Thyroid gland (tissue), 4 donors: Measurements from ENCODE around the gene NBPF26. TPM values are rescaled to one million over a fixed set of nuclear protein-coding genes. Genes with fewer than 3 reads are reported as not detected.
"Not testable (repeated sequence)": the region's sequence is repeated elsewhere in the genome, so short reads cannot be mapped to it uniquely, and the experiment has no call there.

Source experiments
- DNase-seq, 2 donors: peaks; one replicate each; pipeline ENCODE4 v3.0.0-alpha.2; 2019
- H3K27ac ChIP-seq, 3 donors: fragments of 200-600 bp; sonication (generic); 1 replicate in 2 of 3; 2 replicates in 1 of 3; pipeline ENCODE4 v1.5.1; 2016 to 2019; ENCODE audit warnings: mild to moderate bottlenecking in 1 of 3, moderate library complexity in 1 of 3
- H3K27me3 ChIP-seq: fragments of 200-600 bp; sonication (generic); one replicate; pipeline ENCODE4 v1.5.1; 2019
- H3K36me3 ChIP-seq, 2 donors: fragments of 200-600 bp; sonication (generic); one replicate each; pipeline ENCODE4 v1.5.1; 2016 to 2019
- H3K4me1 ChIP-seq, 2 donors: fragments of 200-600 bp; sonication (generic); one replicate each; pipeline ENCODE4 v1.5.1; 2017 to 2019
- H3K4me3 ChIP-seq, 3 donors: fragments of 200-600 bp; sonication (generic); replicated peaks in 1 of 3; 1 replicate in 2 of 3; 2 replicates in 1 of 3; pipeline ENCODE4 v1.5.1; 2016; ENCODE audit warnings: mild to moderate bottlenecking in 1 of 3
- H3K9me3 ChIP-seq: fragments of 200-600 bp; sonication (generic); one replicate; pipeline ENCODE4 v1.5.1; 2017
- POLR2A ChIP-seq, 2 donors: fragments of 450-650 bp; IDR thresholded peaks; one replicate each; pipeline ENCODE4 v1.6.1; 2017; ENCODE audit warnings: antibody characterized with exemption in 2 of 2, mild to moderate bottlenecking in 2 of 2, moderate library complexity in 1 of 2
- WGBS, 2 donors: methylation state at CpG; one replicate each; pipeline ENCODE4 v1.1.5; 2017; 5-methylcytosine and 5-hydroxymethylcytosine counted together
- intact Hi-C: fragments of 100-400 bp; cut with DNase I; formaldehyde crosslinking; loops from one replicate; pipeline ENCODE4 v1.15.1; 2023
- total RNA-seq, 4 donors: library from RNA; depleted of rRNA; stranded (reverse); fragments of >200 nt; gene quantifications; one replicate each; pipeline ENCODE4 v1.2.3, GENCODE V29; 2016

The NBPF26 gene
- total RNA-seq: 10 to 100 TPM in 3 of 4 donors, 1 to 10 TPM in 1; 9.9 to 36.6 (median 22.2) TPM

DNA sequence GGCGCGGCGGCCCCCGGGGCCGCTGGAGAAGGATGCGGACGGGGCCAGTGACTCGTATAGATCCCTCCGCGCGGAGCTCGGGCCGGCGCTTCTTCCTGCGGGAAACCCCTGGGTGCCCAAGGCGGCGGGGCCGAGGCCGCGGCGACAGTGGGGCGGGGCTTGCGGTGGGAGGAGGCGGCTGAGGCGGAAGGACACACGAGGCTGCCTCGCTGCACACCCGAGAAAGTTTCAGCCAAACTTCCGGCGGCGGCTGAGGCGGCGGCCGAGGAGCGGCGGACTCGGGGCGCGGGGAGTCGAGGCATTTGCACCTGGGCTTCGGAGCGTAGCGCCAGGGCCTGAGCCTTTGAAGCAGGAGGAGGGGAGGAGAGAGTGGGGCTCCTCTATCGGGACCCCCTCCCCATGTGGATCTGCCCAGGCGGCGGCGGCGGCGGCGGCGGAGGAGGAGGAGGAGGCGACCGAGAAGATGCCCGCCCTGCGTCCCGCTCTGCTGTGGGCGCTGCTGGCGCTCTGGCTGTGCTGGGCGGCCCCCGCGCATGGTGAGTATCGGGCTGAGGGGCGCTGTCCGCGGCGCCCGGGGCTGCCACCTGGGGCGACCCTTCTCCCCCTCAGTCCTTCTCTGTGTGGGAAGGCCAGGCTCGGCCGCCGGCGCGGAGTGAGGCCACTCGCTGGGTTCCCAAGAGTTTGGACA is at the start of gene NBPF26:
NBPF26 (plus strand) TSS at position 231 of the 688 bp plus-strand sequence.
- intact Hi-C loops: not testable (repeated sequence)
- DNase-seq: peak; percentile 0 to 70

GRCh38 chr1:120680106-120680819 is 43.5 kb upstream of the NBPF26 start:
- H3K9me3 ChIP-seq, DNase-seq, H3K27me3 ChIP-seq, H3K4me3 ChIP-seq, H3K4me1 ChIP-seq, H3K27ac ChIP-seq, H3K36me3 ChIP-seq, intact Hi-C loops: not testable (repeated sequence)
- WGBS, 2 donors: 91% methylated on average over 2 of the region's 2 CpGs; no CpG with 5 or more reads in 1 of the 2 donors

More for the DNA sequence above, at the start of gene NBPF26:
- not testable (repeated sequence) for H3K9me3 ChIP-seq, H3K36me3 ChIP-seq, H3K4me1 ChIP-seq, H3K27me3 ChIP-seq, H3K4me3 ChIP-seq
- no CpG with 5 or more reads among the region's 74 CpGs for WGBS, 2 donors
- H3K27ac ChIP-seq: peak within 1 kb of the TSS in 1 of 3 donors; percentile 93
- TF ChIP-seq POLR2A (IDR thresholded peaks at IDR 0.05): peak in 1 of 2 donors; percentile 29

- H3K27me3 ChIP-seq, H3K9me3 ChIP-seq, H3K4me3 ChIP-seq, intact Hi-C loops, H3K27ac ChIP-seq, H3K4me1 ChIP-seq, DNase-seq, H3K36me3 ChIP-seq: not testable (repeated sequence)
- WGBS, 2 donors: no CpG with 5 or more reads among the region's 2 CpGs
These were observed 42.8 kb upstream of the NBPF26 start for GRCh38 chr1:120680938-120681337.

GRCh38 chr1:120684397-120684796 is 39.3 kb upstream of the NBPF26 start:
- H3K27ac ChIP-seq, H3K36me3 ChIP-seq, H3K9me3 ChIP-seq, H3K4me1 ChIP-seq, DNase-seq, H3K4me3 ChIP-seq, H3K27me3 ChIP-seq, intact Hi-C loops: not testable (repeated sequence)
- WGBS, 2 donors: no CpG with 5 or more reads among the region's 2 CpGs

DNA sequence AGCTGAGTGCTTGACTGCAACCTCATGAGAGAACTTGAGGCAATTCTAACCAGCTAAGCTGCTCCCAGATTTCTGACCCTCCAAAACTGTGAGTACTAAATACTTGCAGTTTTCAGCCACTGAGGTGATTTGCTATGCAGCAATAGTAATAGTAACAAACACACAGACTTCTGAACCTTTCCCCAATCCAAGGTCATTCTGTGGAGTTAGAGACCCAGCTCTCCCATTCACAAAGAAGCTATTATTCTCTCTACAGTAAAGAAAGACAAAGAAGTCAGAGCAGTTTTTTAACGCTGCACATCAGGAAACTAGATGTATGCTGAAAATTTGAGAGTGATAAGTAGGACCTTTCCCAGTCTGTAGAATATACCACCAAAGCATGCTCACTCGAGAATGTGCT is 38.1 kb upstream of the NBPF26 start:
- intact Hi-C loops, H3K9me3 ChIP-seq, DNase-seq, H3K27ac ChIP-seq, H3K27me3 ChIP-seq, H3K36me3 ChIP-seq, H3K4me3 ChIP-seq, H3K4me1 ChIP-seq: not testable (repeated sequence)
- WGBS, 2 donors: no CpG with 5 or more reads among the region's 2 CpGs

DNA sequence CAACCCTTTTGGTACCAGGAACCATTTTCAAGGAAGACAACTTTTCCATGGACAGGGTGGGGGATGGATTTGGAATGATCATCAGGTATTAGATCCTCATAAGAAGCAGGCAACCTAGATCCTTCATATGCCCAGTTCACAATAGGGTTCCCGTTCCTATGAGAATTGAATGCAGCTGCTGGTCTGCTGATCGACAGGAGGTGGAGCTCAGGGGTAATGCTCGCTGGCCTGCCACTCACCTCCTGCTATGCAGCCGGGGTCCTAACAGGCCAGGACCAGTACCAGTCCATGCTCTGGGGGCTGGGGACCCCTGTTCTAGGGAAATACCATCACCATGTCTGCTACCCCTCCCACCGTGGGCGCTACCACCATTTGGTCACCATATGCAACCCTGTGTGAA is 36.5 kb upstream of the NBPF26 start:
- intact Hi-C loops, H3K9me3 ChIP-seq, H3K27me3 ChIP-seq, H3K4me3 ChIP-seq, H3K27ac ChIP-seq, DNase-seq, H3K36me3 ChIP-seq, H3K4me1 ChIP-seq: not testable (repeated sequence)
- WGBS, 2 donors: no CpG with 5 or more reads among the region's 6 CpGs

DNA sequence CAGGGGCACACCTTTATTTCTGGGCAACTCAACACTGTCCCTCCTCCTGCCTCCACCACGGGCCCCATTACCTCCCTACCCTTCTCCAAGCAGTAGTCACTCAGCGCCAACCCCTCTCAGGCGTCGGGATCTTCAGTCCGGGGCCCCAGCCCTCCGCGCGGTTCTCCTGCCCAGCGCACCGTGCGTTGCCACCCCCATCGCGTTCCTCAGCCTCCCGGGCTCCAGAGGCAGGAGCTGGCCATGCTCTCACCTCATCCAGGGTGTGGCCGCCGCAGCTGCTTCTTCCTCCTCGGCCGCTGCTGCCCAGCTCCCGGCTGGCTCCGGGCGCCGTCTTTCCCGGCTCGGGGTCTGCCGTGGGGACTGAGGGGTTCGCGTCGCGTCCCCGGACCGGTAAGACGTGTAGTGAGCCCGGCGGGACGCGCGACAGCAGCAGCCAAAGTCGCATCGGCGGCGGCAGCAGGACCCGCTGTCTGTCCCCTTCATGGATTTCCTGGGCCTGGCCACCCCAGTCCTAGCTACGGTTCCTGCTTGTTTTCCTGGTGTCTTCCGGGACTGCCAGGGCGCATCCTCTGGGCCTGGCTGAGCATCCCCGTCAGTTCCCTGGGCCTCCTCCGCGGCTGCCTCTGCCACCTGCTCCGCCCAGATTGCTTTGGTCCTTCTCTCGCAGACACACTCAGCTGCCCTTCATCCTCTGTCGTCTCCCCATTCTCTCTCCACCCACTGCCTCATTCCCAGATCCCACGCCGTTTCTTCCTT is 22.8 kb upstream of the NBPF26 start:
- H3K27ac ChIP-seq, H3K36me3 ChIP-seq, H3K4me3 ChIP-seq, H3K9me3 ChIP-seq, H3K27me3 ChIP-seq, DNase-seq, intact Hi-C loops, H3K4me1 ChIP-seq: not testable (repeated sequence)
- WGBS, 2 donors: 27% methylated on average over 11 of the region's 53 CpGs; no CpG with 5 or more reads in 1 of the 2 donors

DNA sequence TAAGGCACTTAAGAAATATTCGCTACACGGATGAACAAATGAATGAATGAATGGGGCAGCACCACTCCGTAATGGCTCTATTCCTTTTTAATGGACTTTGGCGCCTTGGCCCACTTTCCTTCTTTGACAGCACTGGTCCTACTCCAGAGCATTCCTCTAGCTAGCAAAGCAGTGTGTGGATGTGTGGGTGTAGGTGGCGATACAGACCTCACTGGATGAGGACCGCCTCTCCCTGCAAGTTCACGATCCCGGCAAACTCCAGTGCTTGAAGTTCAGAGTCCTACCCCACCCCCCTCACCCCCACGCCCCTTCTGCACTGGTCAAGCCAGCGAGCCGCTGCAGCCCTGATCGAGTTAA is 409 bp upstream of the NBPF26 start:
- DNase-seq: not testable (repeated sequence)

DNA sequence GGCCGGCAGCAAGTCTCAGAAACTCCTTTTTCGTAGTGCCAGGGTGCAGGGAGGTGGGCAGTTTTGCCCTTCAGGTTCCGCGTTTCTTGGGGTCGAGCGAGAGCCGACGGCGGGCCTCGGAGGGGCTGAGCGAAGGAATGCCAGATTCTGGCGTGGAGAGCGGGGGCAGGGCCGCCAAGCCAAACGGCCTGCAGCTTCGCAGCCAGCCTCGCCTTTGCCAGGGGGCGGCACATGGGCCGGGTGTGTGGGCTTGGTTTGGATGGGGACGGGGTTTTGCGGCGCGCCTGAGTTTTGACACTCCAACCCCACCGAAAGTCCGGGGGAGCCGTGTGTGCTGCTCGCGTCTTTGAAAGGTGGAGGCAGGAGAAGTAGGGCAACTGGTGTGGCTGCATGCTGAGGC is 762 bp downstream of the NBPF26 start:
- H3K9me3 ChIP-seq, H3K36me3 ChIP-seq, H3K27me3 ChIP-seq, H3K4me1 ChIP-seq, intact Hi-C loops, H3K4me3 ChIP-seq: not testable (repeated sequence)
- peak in 1 of 2 donors; percentile 7 for DNase-seq
- H3K27ac ChIP-seq: peak overlapping the region in 1 of 3 donors; percentile 93
- WGBS, 2 donors: no CpG with 5 or more reads among the region's 28 CpGs

More for the DNA sequence above, 409 bp upstream of the NBPF26 start:
- intact Hi-C loops, H3K27me3 ChIP-seq, H3K4me1 ChIP-seq, H3K4me3 ChIP-seq, H3K36me3 ChIP-seq, H3K27ac ChIP-seq, H3K9me3 ChIP-seq: not testable (repeated sequence)
- WGBS, 2 donors: no CpG with 5 or more reads among the region's 12 CpGs

GRCh38 chr1:120728811-120729210 is 5.1 kb downstream of the NBPF26 start:
- intact Hi-C loops: not testable (repeated sequence)

DNA sequence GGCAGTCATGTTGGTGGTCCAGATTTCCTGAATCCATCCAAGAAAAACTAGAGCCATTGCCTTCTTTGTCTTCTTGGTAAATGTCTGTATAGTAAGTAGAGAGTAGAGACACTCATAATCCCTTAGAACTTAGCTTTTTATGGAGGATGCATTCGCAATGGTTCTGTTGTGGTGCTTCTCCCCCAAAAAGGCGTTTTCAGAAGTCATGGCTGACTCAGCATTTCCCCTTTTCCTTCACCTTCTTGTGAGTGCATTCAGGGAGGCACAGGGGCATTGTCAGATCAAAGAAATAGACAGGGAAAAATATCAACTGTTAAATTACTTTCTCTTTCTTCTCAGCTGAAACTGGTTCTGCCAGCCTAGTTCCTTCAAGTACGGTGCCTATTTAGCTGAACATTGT is 45.3 kb downstream of the NBPF26 start:
- H3K27ac ChIP-seq, intact Hi-C loops, H3K9me3 ChIP-seq, H3K4me1 ChIP-seq, H3K4me3 ChIP-seq, H3K27me3 ChIP-seq, H3K36me3 ChIP-seq: not testable (repeated sequence)
- no CpG with 5 or more reads among the region's 3 CpGs for WGBS, 2 donors
- DNase-seq: peak in 1 of 2 donors; percentile 5

More at GRCh38 chr1:120728811-120729210, 5.1 kb downstream of the NBPF26 start:
- not testable (repeated sequence) for H3K27me3 ChIP-seq, H3K9me3 ChIP-seq, H3K27ac ChIP-seq, H3K36me3 ChIP-seq, DNase-seq, H3K4me3 ChIP-seq, H3K4me1 ChIP-seq

DNA sequence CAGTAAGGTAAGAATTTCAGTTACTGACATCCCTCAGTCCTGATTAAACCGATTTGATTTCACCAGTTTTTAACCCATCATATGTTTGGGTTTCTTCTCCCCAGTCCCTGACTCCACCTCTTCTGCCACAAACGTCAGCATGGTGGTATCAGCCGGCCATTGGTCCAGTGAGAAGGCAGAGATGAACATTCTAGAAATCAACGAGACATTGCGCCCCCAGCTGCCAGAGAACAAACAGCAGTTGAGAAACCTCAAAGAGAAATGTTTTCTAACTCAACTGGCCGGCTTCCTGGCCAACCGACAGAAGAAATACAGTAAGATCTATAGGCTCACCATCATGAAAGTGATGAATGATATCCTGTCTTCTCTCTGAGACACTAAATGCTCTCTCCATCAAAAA is 81.7 kb downstream of the NBPF26 start:
- H3K9me3 ChIP-seq, H3K27me3 ChIP-seq, H3K27ac ChIP-seq, H3K36me3 ChIP-seq, H3K4me3 ChIP-seq, DNase-seq, intact Hi-C loops, H3K4me1 ChIP-seq: not testable (repeated sequence)
- WGBS, 2 donors: 78% methylated on average over 7 of the region's 7 CpGs; no CpG with 5 or more reads in 1 of the 2 donors
